Esophagus muscularis mucosa (tissue), 4 donors: ENCODE data around the gene SPSB1. TPM values are rescaled to one million over a fixed set of nuclear protein-coding genes. Genes with fewer than 3 reads are reported as not detected.

ENCODE experiments used
- DNase-seq: peaks from one replicate; pipeline ENCODE4 v3.0.0-alpha.2; 2017; ENCODE audit errors: extremely low spot score
- H3K27ac ChIP-seq, 4 donors: fragments of 200-600 bp; sonication (generic); replicated peaks in 1 of 4; 1 replicate in 3 of 4; 2 replicates in 1 of 4; pipeline ENCODE4 v1.5.1; 2016 to 2019; ENCODE audit warnings: mild to moderate bottlenecking in 1 of 4
- H3K27me3 ChIP-seq, 4 donors: fragments of 200-600 bp; sonication (generic); one replicate each; pipeline versions ENCODE4 v1.5.1 to v1.6.0; 2016 to 2019
- H3K36me3 ChIP-seq, 4 donors: fragments of 200-600 bp; sonication (generic); one replicate each; pipeline ENCODE4 v1.5.1; 2016 to 2019
- H3K4me1 ChIP-seq, 4 donors: fragments of 200-600 bp; sonication (generic); one replicate each; pipeline ENCODE4 v1.5.1; 2016 to 2019
- H3K4me3 ChIP-seq, 4 donors: fragments of 200-600 bp; sonication (generic); 1 replicate in 2 of 4; 2 replicates in 2 of 4; pipeline ENCODE4 v1.5.1; 2016 to 2019; ENCODE audit warnings: mild to moderate bottlenecking in 4 of 4, moderate library complexity in 1 of 4
- H3K9me3 ChIP-seq, 4 donors: fragments of 200-600 bp; sonication (generic); 1 replicate in 3 of 4; 2 replicates in 1 of 4; pipeline ENCODE4 v1.5.1; 2016 to 2019
- CTCF ChIP-seq, 3 experiments: fragments of 200-600 bp in 2 of 3; fragments of 450-650 bp in 1 of 3; sonication (generic) in 2 of 3; IDR thresholded peaks; one replicate each; pipeline ENCODE4 v1.5.1; 2017 to 2019; ENCODE audit warnings: antibody characterized with exemption in 3 of 3, mild to moderate bottlenecking in 2 of 3, moderate library complexity in 1 of 3
- EP300 ChIP-seq: sonication (generic); formaldehyde crosslinking; IDR thresholded peaks from one replicate; pipeline ENCODE4 v1.6.1; 2017; ENCODE audit warnings: antibody characterized with exemption
- POLR2A ChIP-seq: fragments of 450-650 bp; IDR thresholded peaks from one replicate; pipeline ENCODE4 v1.6.1; 2017; ENCODE audit warnings: antibody characterized with exemption, moderate library complexity, mild to moderate bottlenecking, low read depth
- POLR2AphosphoS5 ChIP-seq, 2 donors: sonication (generic); formaldehyde crosslinking; IDR thresholded peaks; one replicate each; pipeline ENCODE4 v1.6.1; 2017; ENCODE audit warnings: antibody characterized with exemption in 2 of 2
- WGBS: methylation state at CpG from one replicate; pipeline ENCODE4 v1.1.5; 2018; 5-methylcytosine and 5-hydroxymethylcytosine counted together
- intact Hi-C: fragments of 100-400 bp; cut with DNase I; formaldehyde crosslinking; loops from one replicate; pipeline ENCODE4 v1.15.1; 2023
- total RNA-seq, 4 donors: library from RNA; depleted of rRNA; stranded (reverse); fragments of >200 nt; gene quantifications; one replicate each; pipeline versions ENCODE4 v1.1.0 to v1.2.1, GENCODE V29; 2016

SPSB1 gene
- total RNA-seq, 4 donors from 2014 or later: 61.0 to 104 (median 97.4) TPM

GRCh38 chr1:9416918-9417500 lies 124.3 kb downstream of the SPSB1 start:
- TF ChIP-seq EP300 (no peak), POLR2AphosphoS5 (IDR thresholded peaks at IDR 0.05) (no peak), CTCF (IDR thresholded peaks at IDR 0.05) (no peak), POLR2A (no peak)
- 94% methylated on average over 18 of the region's 18 CpGs for WGBS
- no peaks in the 10 kb centered on the region for H3K27me3 ChIP-seq

DNA sequence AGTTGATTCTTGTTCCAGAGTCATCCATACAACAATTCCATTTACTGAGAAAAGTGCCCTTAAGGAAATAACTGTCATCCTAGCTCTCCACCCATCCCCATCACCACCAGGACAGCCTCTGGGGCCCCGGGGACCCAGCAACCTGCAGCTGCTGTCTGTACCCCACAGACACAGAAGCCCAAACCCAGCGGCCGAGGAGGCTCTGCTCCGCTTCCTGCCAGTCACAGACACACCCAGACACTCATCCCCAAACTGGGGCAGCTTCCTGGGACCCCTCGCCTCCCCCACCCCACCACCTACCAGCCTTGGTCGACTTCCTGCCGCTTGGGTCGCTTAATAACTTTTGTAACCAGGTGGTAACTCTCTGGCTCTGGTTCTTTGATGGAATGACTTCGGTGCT lies 125.0 kb downstream of the SPSB1 start:
- WGBS: 84% methylated on average over 8 of the region's 9 CpGs
- H3K9me3 ChIP-seq: no peaks in the 10 kb centered on the region
- peaks cover 19 to 26% (median 23%) of the 10 kb centered on the region in 4 donors for H3K4me1 ChIP-seq
- no peak for TF ChIP-seq POLR2AphosphoS5 (IDR thresholded peaks at IDR 0.05)
- no peak for TF ChIP-seq POLR2A
- no peak for TF ChIP-seq EP300
- TF ChIP-seq CTCF (IDR thresholded peaks at IDR 0.05): no peak
- H3K27ac ChIP-seq: no peak overlapping the region
- H3K36me3 ChIP-seq: no peaks in the 10 kb centered on the region
- no peak for DNase-seq
- no peaks in the 10 kb centered on the region for H3K27me3 ChIP-seq
- no peak overlapping the region for H3K4me3 ChIP-seq
- intact Hi-C loops: no loop called here

More at GRCh38 chr1:9416918-9417500, 124.3 kb downstream of the SPSB1 start:
- Histone ChIP-seq H3K4me3 (no peak overlapping the region), H3K9me3 (no peaks in the 10 kb centered on the region), H3K27ac (no peak overlapping the region), H3K4me1 (peaks cover 24 to 33% (median 30%) of the 10 kb centered on the region in 4 donors), H3K36me3 (no peaks in the 10 kb centered on the region)
- DNase-seq: no peak
- intact Hi-C loops: no loop called here

- no peaks in the 10 kb centered on the region for H3K27me3 ChIP-seq
- no peak overlapping the region for H3K4me3 ChIP-seq
- intact Hi-C loops: no loop called here
- no peaks in the 10 kb centered on the region for H3K9me3 ChIP-seq
- TF ChIP-seq POLR2A (no peak), POLR2AphosphoS5 (IDR thresholded peaks at IDR 0.05) (no peak), EP300 (no peak), CTCF (IDR thresholded peaks at IDR 0.05) (no peak)
- peaks cover 7 to 14% (median 12%) of the 10 kb centered on the region in 4 donors for H3K4me1 ChIP-seq
- no peak overlapping the region for H3K27ac ChIP-seq
- H3K36me3 ChIP-seq: no peaks in the 10 kb centered on the region
- no peak for DNase-seq
- 93% methylated on average over 6 of the region's 7 CpGs for WGBS
These were observed 126.2 kb downstream of the SPSB1 start for GRCh38 chr1:9418851-9419250.

Other genes starting within 250 kb of the SPSB1 start
- 1 to 10 TPM in 1 of 4 donors, under 1 TPM in 2, not detected in 1; 0.06 to 2.0 (median 0.57) TPM for gene SLC2A5, start 223.3 kb upstream of the SPSB1 start, total RNA-seq
- 1 to 10 TPM; 2.5 to 8.4 (median 3.8) TPM for gene GPR157, start 163.8 kb upstream of the SPSB1 start, total RNA-seq
- 10 to 100 TPM; 31.1 to 54.4 (median 38.4) TPM for gene H6PD, start 58.1 kb upstream of the SPSB1 start, total RNA-seq
- gene SLC25A33, start 246.6 kb downstream of the SPSB1 start, total RNA-seq: 10 to 100 TPM in 1 of 4 donors, 1 to 10 TPM in 3; 5.1 to 15.6 (median 8.9) TPM